Neural progenitor cell (in vitro differentiated cells): ENCODE measurements around the gene DOCK9.

ENCODE experiments used
- CTCF ChIP-seq: fragments of 200-600 bp; sonication (generic); IDR thresholded peaks from 2 replicates; pipeline ENCODE4 v1.5.1; 2017; ENCODE audit warnings: antibody characterized with exemption, mild to moderate bottlenecking
- EZH2 ChIP-seq: fragments of 200-600 bp; sonication (generic); IDR thresholded peaks from 2 replicates; pipeline ENCODE4 v1.6.1; 2017; ENCODE audit warnings: antibody characterized with exemption, mild to moderate bottlenecking, moderate library complexity

- no peak for TF ChIP-seq CTCF
- TF ChIP-seq EZH2 = no peak
Observed at GRCh38 chr13:98796798-98797197, 181.1 kb downstream of the DOCK9 start.
